K562 (cell line): Measurements from ENCODE around the gene SLC16A13. TPM values are rescaled to one million over a fixed set of nuclear protein-coding genes. Genes with fewer than 3 reads are reported as not detected.

Experiments used
- CCAR2 ChIP-seq: fragments of 200-400 bp; formaldehyde crosslinking; IDR thresholded peaks from 2 replicates; pipeline ENCODE4 v1.6.1; 2017; ENCODE audit warnings: mild to moderate bottlenecking, low read depth, low read length
- CTBP1 ChIP-seq: fragments of 450-650 bp; IDR thresholded peaks from 2 replicates; pipeline ENCODE4 v1.6.1; 2016; ENCODE audit warnings: borderline replicate concordance
- HDAC2 ChIP-seq: fragments of 450-650 bp; IDR thresholded peaks from 2 replicates; pipeline ENCODE4 v1.6.1; 2016; ENCODE audit warnings: mild to moderate bottlenecking
- JUN ChIP-seq, 2 experiments: sonication (generic) in 1 of 2; formaldehyde crosslinking in 1 of 2; IDR thresholded peaks; 2 replicates each; pipeline versions ENCODE4 v1.6.1 to v1.8.0; 2012 to 2022; ENCODE audit warnings: borderline replicate concordance in 2 of 2, mild to moderate bottlenecking in 2 of 2, improper control_type of control experiment in 1 of 2, low read depth in 1 of 2, low read length in 1 of 2, missing genetic modification reagents in 1 of 2
- PCBP1 ChIP-seq: fragments of 200-400 bp; formaldehyde crosslinking; IDR thresholded peaks from 2 replicates; pipeline ENCODE4 v1.6.1; 2018; ENCODE audit warnings: mild to moderate bottlenecking, low read depth, low read length; ENCODE audit not compliant: poor library complexity, severe bottlenecking
- PML ChIP-seq: IDR thresholded peaks from 2 replicates; pipeline ENCODE4 v1.6.1; 2012; ENCODE audit warnings: low read length, inconsistent platforms
- RBM22 ChIP-seq: fragments of 200-400 bp; formaldehyde crosslinking; IDR thresholded peaks from 2 replicates; pipeline ENCODE4 v1.6.1; 2018; ENCODE audit warnings: low read length, low read depth; ENCODE audit not compliant: poor library complexity, severe bottlenecking
- RCOR1 ChIP-seq, 2 experiments: IDR thresholded peaks; 2 replicates each; pipeline ENCODE4 v1.6.1; 2012; ENCODE audit warnings: low read depth in 2 of 2, low read length in 2 of 2, borderline replicate concordance in 1 of 2, improper control_type of control experiment in 1 of 2
- RNF2 ChIP-seq: sonication (generic); IDR thresholded peaks from 2 replicates; pipeline ENCODE4 v1.6.1; 2016
- SAFB ChIP-seq: fragments of 200-400 bp; formaldehyde crosslinking; IDR thresholded peaks from 2 replicates; pipeline ENCODE4 v1.6.1; 2017; ENCODE audit warnings: low read depth, low read length, borderline replicate concordance
- SP2 ChIP-seq: IDR thresholded peaks from 2 replicates; pipeline ENCODE4 v1.6.1; 2011; ENCODE audit warnings: mild to moderate bottlenecking, low read depth, low read length, moderate library complexity; ENCODE audit not compliant: poor library complexity, severe bottlenecking; ENCODE audit errors: extremely low read depth
- SRF ChIP-seq, 2 experiments: fragments of 250-450, 450-650 bp in 1 of 2; sonication (Bioruptor Pico) in 1 of 2; sonication (generic) in 1 of 2; formaldehyde crosslinking; IDR thresholded peaks; 2 replicates each; pipeline versions ENCODE4 v1.5.0 to v1.5.1; 2020 to 2022; ENCODE audit warnings: mild to moderate bottlenecking in 1 of 2, missing genetic modification reagents in 1 of 2
- ZBTB11 ChIP-seq, 3 experiments: fragments of 200-800 bp in 1 of 3; fragments of 250-450 bp in 1 of 3; fragments of 450-650 bp in 1 of 3; sonication (Bioruptor Pico) in 1 of 3; sonication (Bioruptor generic) in 1 of 3; formaldehyde crosslinking in 1 of 3; IDR thresholded peaks; 2 replicates each; pipeline versions ENCODE4 v1.6.1 to v1.8.0; 2016 to 2022; ENCODE audit warnings: mild to moderate bottlenecking in 2 of 3, missing genetic modification characterization in 2 of 3, missing compliant biosample characterization in 1 of 3, moderate library complexity in 1 of 3
- polyA plus RNA-seq, 8 experiments: library from polyadenylated mRNA; depleted of rRNA in 4 of 8; stranded (reverse) in 5 of 8; unstranded in 3 of 8; fragments of >200 nt; fragmentation: Nextera tagmentation in 2 of 8; fragmentation: Illumina TruSeq in 1 of 8; extraction: Ambion mirVana in 2 of 8; extraction: Trizol in 1 of 8; gene quantifications; 2 replicates each; pipeline versions ENCODE4 v1.2.1 to v1.2.3, GENCODE V29; 2011 to 2014; ENCODE audit warnings: inconsistent platforms in 1 of 8, missing spikeins in 1 of 8
- total RNA-seq, 7 experiments: library from RNA; depleted of rRNA in 6 of 7; stranded (reverse); fragments of >200 nt in 6 of 7; fragmentation: Illumina TruSeq in 2 of 7; extraction: Trizol in 2 of 7; gene quantifications; 2 replicates each; pipeline versions ENCODE4 v1.2.1 to v1.2.3, GENCODE V29; 2011 to 2021; ENCODE audit warnings: low replicate concordance in 1 of 7
- TF ChIP-seq, protein P1 (sequence below): fragments of 250-450 bp; sonication (Bioruptor Pico); IDR thresholded peaks from 2 replicates; pipeline ENCODE4 v1.9.0; 2021; ENCODE audit warnings: mild to moderate bottlenecking
- TF ChIP-seq, protein P2 (sequence below): sonication (generic); formaldehyde crosslinking; IDR thresholded peaks from 2 replicates; pipeline ENCODE4 v1.8.0; 2022; ENCODE audit warnings: mild to moderate bottlenecking, missing genetic modification reagents
- TF ChIP-seq, protein P3 (sequence below): fragments of 250-450 bp; sonication (Bioruptor Pico); IDR thresholded peaks from 2 replicates; pipeline ENCODE4 v1.5.0; 2020; ENCODE audit warnings: mild to moderate bottlenecking

SLC16A13 gene
- total and polyA plus RNA-seq, 9 of the 15 experiments (the other 6 are each of a cell fraction or from before 2014, with no cell fraction given): 0.04 to 5.6 (median 0.87) TPM

DNA sequence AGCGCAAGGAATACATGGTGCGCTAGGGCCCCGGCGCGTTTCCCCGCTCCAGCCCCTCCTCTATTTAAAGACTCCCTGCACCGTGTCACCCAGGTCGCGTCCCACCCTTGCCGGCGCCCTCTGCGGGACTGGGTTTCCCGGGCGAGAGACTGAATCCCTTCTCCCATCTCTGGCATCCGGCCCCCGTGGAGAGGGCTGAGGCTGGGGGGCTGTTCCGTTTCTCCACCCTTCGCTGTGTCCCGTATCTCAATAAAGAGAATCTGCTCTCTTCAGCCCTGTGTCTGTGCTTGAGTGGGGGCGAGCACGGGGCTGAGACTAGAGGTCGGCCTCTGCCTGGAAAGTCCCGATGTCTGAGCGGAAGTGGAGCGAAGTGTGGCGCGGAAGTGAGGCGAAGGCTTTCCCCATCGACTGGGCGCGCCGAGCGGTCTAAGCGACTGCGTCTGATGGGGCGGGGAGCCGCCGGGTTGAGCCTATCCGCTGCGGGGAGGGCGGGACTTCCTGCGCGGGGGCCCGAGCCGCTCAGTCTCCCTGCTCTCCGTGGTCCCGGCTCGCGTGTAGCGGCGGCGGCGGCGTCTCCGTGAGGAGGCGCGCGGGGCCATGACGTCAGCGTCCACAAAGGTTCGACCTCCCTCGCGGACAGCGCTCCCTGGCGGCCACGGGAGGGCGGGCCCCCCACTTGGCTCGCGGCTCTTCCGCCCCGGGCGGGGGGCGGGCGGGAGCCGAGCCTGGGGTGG, 21.4 kb upstream of the SLC16A13 start (continued):
- TF ChIP-seq CCAR2 (no peak), HDAC2 (peak; percentile 57; the same call in 1 of the 2 replicates), SP2 (peak; percentile 43), CTBP1 (peak; percentile 58; the same call in 1 of the 2 replicates), RBM22 (peak; percentile 16), JUN (IDR thresholded peaks at IDR 0.05; ENCODE audit: borderline replicate concordance, low read depth, low read length) (peak; percentile 68), JUN (CRISPR knock-in tag; IDR thresholded peaks at IDR 0.05; ENCODE audit: borderline replicate concordance) (no peak), SAFB (peak; percentile 99), PML (peak; percentile 40), SRF (CRISPR knock-in tag; IDR thresholded peaks at IDR 0.05) (peak in 1 of 2 experiments; percentile 63; a peak in 1 of 4 replicates), ZBTB11 (CRISPR knock-in tag; IDR thresholded peaks at IDR 0.05) (peak in 1 of 3 experiments; percentile 76; a peak in 2 of 6 replicates), RCOR1 (IDR thresholded peaks at IDR 0.05; ENCODE audit: borderline replicate concordance in 1 of 2, low read depth in 2 of 2, low read length in 2 of 2) (peak in 1 of 2 experiments; percentile 26; a peak in 1 of 4 replicates), RNF2 (no peak; the same call in 1 of the 2 replicates), PCBP1 (no peak)
- TF ChIP-seq, protein P1, sequence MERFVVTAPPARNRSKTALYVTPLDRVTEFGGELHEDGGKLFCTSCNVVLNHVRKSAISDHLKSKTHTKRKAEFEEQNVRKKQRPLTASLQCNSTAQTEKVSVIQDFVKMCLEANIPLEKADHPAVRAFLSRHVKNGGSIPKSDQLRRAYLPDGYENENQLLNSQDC (CRISPR knock-in tag): no peak
- TF ChIP-seq, protein P2, sequence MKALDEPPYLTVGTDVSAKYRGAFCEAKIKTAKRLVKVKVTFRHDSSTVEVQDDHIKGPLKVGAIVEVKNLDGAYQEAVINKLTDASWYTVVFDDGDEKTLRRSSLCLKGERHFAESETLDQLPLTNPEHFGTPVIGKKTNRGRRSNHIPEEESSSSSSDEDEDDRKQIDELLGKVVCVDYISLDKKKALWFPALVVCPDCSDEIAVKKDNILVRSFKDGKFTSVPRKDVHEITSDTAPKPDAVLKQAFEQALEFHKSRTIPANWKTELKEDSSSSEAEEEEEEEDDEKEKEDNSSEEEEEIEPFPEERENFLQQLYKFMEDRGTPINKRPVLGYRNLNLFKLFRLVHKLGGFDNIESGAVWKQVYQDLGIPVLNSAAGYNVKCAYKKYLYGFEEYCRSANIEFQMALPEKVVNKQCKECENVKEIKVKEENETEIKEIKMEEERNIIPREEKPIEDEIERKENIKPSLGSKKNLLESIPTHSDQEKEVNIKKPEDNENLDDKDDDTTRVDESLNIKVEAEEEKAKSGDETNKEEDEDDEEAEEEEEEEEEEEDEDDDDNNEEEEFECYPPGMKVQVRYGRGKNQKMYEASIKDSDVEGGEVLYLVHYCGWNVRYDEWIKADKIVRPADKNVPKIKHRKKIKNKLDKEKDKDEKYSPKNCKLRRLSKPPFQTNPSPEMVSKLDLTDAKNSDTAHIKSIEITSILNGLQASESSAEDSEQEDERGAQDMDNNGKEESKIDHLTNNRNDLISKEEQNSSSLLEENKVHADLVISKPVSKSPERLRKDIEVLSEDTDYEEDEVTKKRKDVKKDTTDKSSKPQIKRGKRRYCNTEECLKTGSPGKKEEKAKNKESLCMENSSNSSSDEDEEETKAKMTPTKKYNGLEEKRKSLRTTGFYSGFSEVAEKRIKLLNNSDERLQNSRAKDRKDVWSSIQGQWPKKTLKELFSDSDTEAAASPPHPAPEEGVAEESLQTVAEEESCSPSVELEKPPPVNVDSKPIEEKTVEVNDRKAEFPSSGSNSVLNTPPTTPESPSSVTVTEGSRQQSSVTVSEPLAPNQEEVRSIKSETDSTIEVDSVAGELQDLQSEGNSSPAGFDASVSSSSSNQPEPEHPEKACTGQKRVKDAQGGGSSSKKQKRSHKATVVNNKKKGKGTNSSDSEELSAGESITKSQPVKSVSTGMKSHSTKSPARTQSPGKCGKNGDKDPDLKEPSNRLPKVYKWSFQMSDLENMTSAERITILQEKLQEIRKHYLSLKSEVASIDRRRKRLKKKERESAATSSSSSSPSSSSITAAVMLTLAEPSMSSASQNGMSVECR (CRISPR knock-in tag): peak; percentile 67; the same call in 1 of the 2 replicates
- TF ChIP-seq, protein P3, sequence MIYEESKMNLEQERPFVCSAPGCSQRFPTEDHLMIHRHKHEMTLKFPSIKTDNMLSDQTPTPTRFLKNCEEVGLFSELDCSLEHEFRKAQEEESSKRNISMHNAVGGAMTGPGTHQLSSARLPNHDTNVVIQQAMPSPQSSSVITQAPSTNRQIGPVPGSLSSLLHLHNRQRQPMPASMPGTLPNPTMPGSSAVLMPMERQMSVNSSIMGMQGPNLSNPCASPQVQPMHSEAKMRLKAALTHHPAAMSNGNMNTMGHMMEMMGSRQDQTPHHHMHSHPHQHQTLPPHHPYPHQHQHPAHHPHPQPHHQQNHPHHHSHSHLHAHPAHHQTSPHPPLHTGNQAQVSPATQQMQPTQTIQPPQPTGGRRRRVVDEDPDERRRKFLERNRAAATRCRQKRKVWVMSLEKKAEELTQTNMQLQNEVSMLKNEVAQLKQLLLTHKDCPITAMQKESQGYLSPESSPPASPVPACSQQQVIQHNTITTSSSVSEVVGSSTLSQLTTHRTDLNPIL (CRISPR knock-in tag): no peak
